ENCODE results near the gene CAMTA2. TPM values are rescaled to one million over a fixed set of nuclear protein-coding genes. Genes with fewer than 3 reads are reported as not detected.
A peak's percentile ranks its signal among the peaks of the same experiment; 100 is the strongest.

The CAMTA2 gene
- total and polyA plus RNA-seq, 9 of the 15 experiments (the other 6 are each of a cell fraction or from before 2014, with no cell fraction given), result 0.24 to 25.1 (median 6.3) TPM

DNA sequence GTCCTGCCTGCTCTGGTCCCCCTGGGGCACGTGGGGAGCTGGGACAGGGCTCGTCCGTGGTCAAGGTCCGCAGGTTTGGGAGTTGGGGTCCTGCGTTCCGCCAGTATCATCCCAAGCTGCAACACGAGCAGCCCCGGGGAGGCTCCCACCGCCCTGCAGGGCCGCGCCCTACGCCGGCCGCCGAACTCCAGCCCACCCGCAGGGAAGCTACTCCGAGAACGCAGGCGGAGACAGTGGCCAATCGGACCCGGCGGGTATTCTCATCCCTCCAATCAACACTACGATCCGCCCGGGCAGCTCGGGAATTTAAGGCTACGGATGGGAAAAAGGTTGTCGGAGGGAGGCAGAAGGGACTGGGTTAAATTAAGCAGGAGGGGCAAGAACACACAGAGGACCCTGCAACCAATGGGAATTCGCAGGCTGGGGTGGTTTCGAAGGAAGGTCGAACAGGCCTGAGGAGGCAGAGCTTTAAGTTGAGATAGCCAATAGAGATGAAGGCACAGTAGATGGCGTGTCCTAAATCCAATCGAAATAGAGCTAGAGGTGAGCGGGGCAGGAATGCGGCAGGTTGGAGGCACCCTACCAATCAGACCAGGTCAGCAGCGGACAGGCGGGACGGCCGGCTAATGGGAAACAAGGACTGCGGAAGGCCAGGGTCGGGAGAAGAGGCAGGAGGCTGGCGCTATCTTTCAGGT is 20.5 kb downstream of the CAMTA2 start (continued):
- TF ChIP-seq TEAD1 (CRISPR knock-in tag; IDR thresholded peaks at IDR 0.05), result peak; percentile 15 to 94; a peak in 2 of 4 replicates
- no peak for TF ChIP-seq THRAP3 (IDR thresholded peaks at IDR 0.05; ENCODE audit: borderline replicate concordance)
- TF ChIP-seq, protein P1, sequence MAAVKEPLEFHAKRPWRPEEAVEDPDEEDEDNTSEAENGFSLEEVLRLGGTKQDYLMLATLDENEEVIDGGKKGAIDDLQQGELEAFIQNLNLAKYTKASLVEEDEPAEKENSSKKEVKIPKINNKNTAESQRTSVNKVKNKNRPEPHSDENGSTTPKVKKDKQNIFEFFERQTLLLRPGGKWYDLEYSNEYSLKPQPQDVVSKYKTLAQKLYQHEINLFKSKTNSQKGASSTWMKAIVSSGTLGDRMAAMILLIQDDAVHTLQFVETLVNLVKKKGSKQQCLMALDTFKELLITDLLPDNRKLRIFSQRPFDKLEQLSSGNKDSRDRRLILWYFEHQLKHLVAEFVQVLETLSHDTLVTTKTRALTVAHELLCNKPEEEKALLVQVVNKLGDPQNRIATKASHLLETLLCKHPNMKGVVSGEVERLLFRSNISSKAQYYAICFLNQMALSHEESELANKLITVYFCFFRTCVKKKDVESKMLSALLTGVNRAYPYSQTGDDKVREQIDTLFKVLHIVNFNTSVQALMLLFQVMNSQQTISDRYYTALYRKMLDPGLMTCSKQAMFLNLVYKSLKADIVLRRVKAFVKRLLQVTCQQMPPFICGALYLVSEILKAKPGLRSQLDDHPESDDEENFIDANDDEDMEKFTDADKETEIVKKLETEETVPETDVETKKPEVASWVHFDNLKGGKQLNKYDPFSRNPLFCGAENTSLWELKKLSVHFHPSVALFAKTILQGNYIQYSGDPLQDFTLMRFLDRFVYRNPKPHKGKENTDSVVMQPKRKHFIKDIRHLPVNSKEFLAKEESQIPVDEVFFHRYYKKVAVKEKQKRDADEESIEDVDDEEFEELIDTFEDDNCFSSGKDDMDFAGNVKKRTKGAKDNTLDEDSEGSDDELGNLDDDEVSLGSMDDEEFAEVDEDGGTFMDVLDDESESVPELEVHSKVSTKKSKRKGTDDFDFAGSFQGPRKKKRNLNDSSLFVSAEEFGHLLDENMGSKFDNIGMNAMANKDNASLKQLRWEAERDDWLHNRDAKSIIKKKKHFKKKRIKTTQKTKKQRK (IDR thresholded peaks at IDR 0.05; ENCODE audit: borderline replicate concordance, low read depth, low read length), result peak; percentile 96
- TF ChIP-seq ZNF143 (CRISPR knock-in tag; IDR thresholded peaks at IDR 0.05), result 0 out of 2 replicates have a peak, but pooled peaks have one; percentile 16
- no peak for TF ChIP-seq ZEB2 (IDR thresholded peaks at IDR 0.05)
- TF ChIP-seq, protein P2, sequence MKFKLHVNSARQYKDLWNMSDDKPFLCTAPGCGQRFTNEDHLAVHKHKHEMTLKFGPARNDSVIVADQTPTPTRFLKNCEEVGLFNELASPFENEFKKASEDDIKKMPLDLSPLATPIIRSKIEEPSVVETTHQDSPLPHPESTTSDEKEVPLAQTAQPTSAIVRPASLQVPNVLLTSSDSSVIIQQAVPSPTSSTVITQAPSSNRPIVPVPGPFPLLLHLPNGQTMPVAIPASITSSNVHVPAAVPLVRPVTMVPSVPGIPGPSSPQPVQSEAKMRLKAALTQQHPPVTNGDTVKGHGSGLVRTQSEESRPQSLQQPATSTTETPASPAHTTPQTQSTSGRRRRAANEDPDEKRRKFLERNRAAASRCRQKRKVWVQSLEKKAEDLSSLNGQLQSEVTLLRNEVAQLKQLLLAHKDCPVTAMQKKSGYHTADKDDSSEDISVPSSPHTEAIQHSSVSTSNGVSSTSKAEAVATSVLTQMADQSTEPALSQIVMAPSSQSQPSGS (CRISPR knock-in tag; IDR thresholded peaks at IDR 0.05), result no peak
- TF ChIP-seq ZNF717 (CRISPR knock-in tag; IDR thresholded peaks at IDR 0.05), result no peak
- TF ChIP-seq ZFP36 (IDR thresholded peaks at IDR 0.05; ENCODE audit: low read depth, low read length, partially characterized antibody), result no peak
- no peak; the same call in 1 of the 2 replicates for TF ChIP-seq ZNF263 (CRISPR knock-in tag; IDR thresholded peaks at IDR 0.05; ENCODE audit: borderline replicate concordance)
- TF ChIP-seq, protein P3, sequence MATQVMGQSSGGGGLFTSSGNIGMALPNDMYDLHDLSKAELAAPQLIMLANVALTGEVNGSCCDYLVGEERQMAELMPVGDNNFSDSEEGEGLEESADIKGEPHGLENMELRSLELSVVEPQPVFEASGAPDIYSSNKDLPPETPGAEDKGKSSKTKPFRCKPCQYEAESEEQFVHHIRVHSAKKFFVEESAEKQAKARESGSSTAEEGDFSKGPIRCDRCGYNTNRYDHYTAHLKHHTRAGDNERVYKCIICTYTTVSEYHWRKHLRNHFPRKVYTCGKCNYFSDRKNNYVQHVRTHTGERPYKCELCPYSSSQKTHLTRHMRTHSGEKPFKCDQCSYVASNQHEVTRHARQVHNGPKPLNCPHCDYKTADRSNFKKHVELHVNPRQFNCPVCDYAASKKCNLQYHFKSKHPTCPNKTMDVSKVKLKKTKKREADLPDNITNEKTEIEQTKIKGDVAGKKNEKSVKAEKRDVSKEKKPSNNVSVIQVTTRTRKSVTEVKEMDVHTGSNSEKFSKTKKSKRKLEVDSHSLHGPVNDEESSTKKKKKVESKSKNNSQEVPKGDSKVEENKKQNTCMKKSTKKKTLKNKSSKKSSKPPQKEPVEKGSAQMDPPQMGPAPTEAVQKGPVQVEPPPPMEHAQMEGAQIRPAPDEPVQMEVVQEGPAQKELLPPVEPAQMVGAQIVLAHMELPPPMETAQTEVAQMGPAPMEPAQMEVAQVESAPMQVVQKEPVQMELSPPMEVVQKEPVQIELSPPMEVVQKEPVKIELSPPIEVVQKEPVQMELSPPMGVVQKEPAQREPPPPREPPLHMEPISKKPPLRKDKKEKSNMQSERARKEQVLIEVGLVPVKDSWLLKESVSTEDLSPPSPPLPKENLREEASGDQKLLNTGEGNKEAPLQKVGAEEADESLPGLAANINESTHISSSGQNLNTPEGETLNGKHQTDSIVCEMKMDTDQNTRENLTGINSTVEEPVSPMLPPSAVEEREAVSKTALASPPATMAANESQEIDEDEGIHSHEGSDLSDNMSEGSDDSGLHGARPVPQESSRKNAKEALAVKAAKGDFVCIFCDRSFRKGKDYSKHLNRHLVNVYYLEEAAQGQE (IDR thresholded peaks at IDR 0.05; ENCODE audit: borderline replicate concordance), result no peak
- TF ChIP-seq, protein P3 (CRISPR knock-in tag; IDR thresholded peaks at IDR 0.05; ENCODE audit: low read depth), result peak; percentile 37; the same call in 1 of the 2 replicates
- TF ChIP-seq ZNF431 (CRISPR knock-in tag; IDR thresholded peaks at IDR 0.05), result 0 out of 2 replicates have a peak, but pooled peaks have one; percentile 27
- TF ChIP-seq ZNF584 (CRISPR knock-in tag; IDR thresholded peaks at IDR 0.05; ENCODE audit: low read depth), result 0 out of 2 replicates have a peak, but pooled peaks have one; percentile 24
